ENCODE results near the gene CTBP1. TPM values are rescaled to one million over a fixed set of nuclear protein-coding genes. Genes with fewer than 3 reads are reported as not detected.

CTBP1 gene
- total and polyA plus RNA-seq, 2 donors (not counting 1 experiment from before 2014, with no cell fraction given): 212 to 343 TPM

DNA sequence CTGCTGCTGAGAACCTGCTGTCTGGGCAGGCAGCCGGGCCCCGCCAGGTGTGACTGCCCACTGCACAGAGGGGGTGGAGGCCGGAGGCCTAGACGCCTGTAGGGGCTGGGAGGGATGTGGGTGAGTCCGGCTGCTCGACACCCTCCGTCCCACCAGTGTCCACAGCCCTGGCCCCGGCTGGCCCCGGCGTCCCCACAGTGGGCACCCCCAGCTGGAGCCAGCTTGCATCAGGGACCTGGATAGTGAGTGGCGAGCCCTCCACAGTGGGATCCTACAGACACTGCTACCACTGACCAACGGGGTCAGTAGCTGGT is 41.8 kb downstream of the CTBP1 start:
- no peak for TF ChIP-seq EZH2 (IDR thresholded peaks at IDR 0.05; ENCODE audit: borderline replicate concordance, insufficient read depth, low read depth, low read length, poor library complexity, severe bottlenecking)
- TF ChIP-seq, protein P1, sequence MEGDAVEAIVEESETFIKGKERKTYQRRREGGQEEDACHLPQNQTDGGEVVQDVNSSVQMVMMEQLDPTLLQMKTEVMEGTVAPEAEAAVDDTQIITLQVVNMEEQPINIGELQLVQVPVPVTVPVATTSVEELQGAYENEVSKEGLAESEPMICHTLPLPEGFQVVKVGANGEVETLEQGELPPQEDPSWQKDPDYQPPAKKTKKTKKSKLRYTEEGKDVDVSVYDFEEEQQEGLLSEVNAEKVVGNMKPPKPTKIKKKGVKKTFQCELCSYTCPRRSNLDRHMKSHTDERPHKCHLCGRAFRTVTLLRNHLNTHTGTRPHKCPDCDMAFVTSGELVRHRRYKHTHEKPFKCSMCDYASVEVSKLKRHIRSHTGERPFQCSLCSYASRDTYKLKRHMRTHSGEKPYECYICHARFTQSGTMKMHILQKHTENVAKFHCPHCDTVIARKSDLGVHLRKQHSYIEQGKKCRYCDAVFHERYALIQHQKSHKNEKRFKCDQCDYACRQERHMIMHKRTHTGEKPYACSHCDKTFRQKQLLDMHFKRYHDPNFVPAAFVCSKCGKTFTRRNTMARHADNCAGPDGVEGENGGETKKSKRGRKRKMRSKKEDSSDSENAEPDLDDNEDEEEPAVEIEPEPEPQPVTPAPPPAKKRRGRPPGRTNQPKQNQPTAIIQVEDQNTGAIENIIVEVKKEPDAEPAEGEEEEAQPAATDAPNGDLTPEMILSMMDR (IDR thresholded peaks at IDR 0.05): no peak
- Mint-ChIP-seq H3K27ac (no peak overlapping the region), H3K4me1 (peaks cover 27% of the 10 kb centered on the region), H3K4me3 (no peak overlapping the region), H3K27me3 (no peaks in the 10 kb centered on the region), H3K9me3 (ENCODE audit: insufficient read depth) (no peaks in the 10 kb centered on the region)
- POLR2A ChIA-PET: no interaction called here
- H3K36me3 ChIP-seq (replicated peaks in 1 of 2; ENCODE audit: control extremely low read depth in 1 of 2, control insufficient read depth in 1 of 2, extremely low read depth in 1 of 2, insufficient read depth in 2 of 2, low read length in 1 of 2): peaks cover 0 to 17% of the 10 kb centered on the region in 2 experiments
- 98% methylated on average over 11 of the region's 12 CpGs for WGBS (ENCODE audit: insufficient coverage)
- ATAC-seq (ENCODE audit: low read depth) (no peak), DNase-seq (no peak)
- H2AFZ ChIP-seq (ENCODE audit: insufficient read depth, low read depth, low read length, poor library complexity, severe bottlenecking): no peak overlapping the region
- peaks cover 12 to 29% of the 10 kb centered on the region in 2 donors for H3K4me1 ChIP-seq (ENCODE audit: control insufficient read depth in 2 of 2, insufficient read depth in 2 of 2, low read length in 2 of 2)
- H3K4me2 ChIP-seq (replicated peaks; ENCODE audit: low read depth, low read length, poor library complexity, severe bottlenecking): no peak overlapping the region
- no peak overlapping the region for H3K9ac ChIP-seq (ENCODE audit: low read length)
- H4K20me1 ChIP-seq (ENCODE audit: control insufficient read depth, insufficient read depth, low read length, poor library complexity, severe bottlenecking): peaks cover 10% of the 10 kb centered on the region
- H3K4me3 ChIP-seq (ENCODE audit: control extremely low read depth in 1 of 5, extremely low read depth in 1 of 5, insufficient read depth in 1 of 5, low read depth in 2 of 5, low read length in 4 of 5): no peak overlapping the region
- peaks cover 0 to 4% (median 0%) of the 10 kb centered on the region in 4 experiments for H3K27me3 ChIP-seq (replicated peaks in 1 of 4; ENCODE audit: control extremely low read depth in 1 of 4, control insufficient read depth in 3 of 4, insufficient read depth in 4 of 4, low read length in 3 of 4)
- H3K79me2 ChIP-seq (ENCODE audit: control insufficient read depth, insufficient read depth, low read length): no peaks in the 10 kb centered on the region
- peaks cover 0 to 14% (median 3%) of the 10 kb centered on the region in 3 donors for H3K9me3 ChIP-seq (ENCODE audit: control extremely low read depth in 1 of 3, control insufficient read depth in 2 of 3, insufficient read depth in 1 of 3, low read length in 2 of 3)
- intact Hi-C loops (cut with micrococcal nuclease): no loop called here
- CTCF ChIA-PET: interaction anchor here (1.9 kb wide), 1 partner anchor 61 kb away, joined by 5 read pairs; no protein-coding TSS in a partner anchor
- no peak overlapping the region for H3K27ac ChIP-seq (ENCODE audit: low read length in 2 of 2)

DNA sequence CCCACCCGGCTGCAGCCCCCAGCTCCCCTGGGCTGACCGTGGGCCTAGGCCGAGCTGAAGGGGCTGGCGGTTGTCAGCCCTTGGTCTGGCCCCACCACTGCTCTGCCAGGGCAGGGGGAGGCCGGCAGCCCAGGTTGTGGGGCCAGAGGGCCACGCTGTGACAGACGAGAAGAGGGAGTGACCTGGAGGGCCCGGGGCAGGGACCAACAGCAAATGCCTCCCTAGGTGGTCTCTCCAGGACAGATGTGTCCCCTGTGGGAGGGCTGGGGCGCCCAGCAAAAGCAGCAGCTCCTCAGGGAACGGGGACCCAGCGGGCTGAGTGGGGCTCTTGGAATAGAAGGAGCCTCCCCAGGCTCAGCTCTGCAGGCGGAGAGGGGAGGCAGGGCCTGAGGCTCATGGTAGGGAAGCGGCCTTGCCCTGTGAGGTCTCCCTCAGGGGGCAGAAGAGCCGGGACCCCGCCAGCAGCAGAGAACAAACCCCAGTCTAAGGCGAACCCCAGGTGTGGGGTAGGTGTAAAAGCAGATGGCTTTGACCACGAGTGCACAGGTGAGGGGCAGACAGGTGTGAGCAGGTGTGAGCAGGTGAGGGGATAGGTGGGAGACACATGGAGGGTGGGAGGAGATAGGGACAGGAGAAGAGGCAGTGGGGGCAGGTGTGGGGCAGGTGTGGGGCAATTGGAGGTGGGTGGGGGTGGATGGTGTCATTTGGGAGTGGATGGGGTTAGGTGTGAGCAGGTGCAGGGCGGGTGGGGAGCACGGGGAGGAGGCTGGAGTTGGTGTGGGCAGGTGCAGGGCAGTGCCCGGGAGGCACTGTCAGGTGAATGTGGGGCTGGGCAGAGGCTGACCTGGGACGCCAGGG is 42.4 kb downstream of the CTBP1 start:
- Histone ChIP-seq H3K36me3 (replicated peaks in 1 of 2; ENCODE audit: control extremely low read depth in 1 of 2, control insufficient read depth in 1 of 2, extremely low read depth in 1 of 2, insufficient read depth in 2 of 2, low read length in 1 of 2) (peaks cover 0 to 11% of the 10 kb centered on the region in 2 experiments), H3K4me1 (ENCODE audit: control insufficient read depth in 2 of 2, insufficient read depth in 2 of 2, low read length in 2 of 2) (peaks cover 18 to 35% of the 10 kb centered on the region in 2 donors), H4K20me1 (ENCODE audit: control insufficient read depth, insufficient read depth, low read length, poor library complexity, severe bottlenecking) (peaks cover 10% of the 10 kb centered on the region), H3K79me2 (ENCODE audit: control insufficient read depth, insufficient read depth, low read length) (no peaks in the 10 kb centered on the region), H3K27ac (ENCODE audit: low read length in 2 of 2) (no peak overlapping the region), H3K4me3 (ENCODE audit: control extremely low read depth in 1 of 5, extremely low read depth in 1 of 5, insufficient read depth in 1 of 5, low read depth in 2 of 5, low read length in 4 of 5) (no peak overlapping the region), H3K27me3 (replicated peaks in 1 of 4; ENCODE audit: control extremely low read depth in 1 of 4, control insufficient read depth in 3 of 4, insufficient read depth in 4 of 4, low read length in 3 of 4) (peaks cover 0 to 4% (median 0%) of the 10 kb centered on the region in 4 experiments), H3K4me2 (replicated peaks; ENCODE audit: low read depth, low read length, poor library complexity, severe bottlenecking) (no peak overlapping the region), H3K9ac (ENCODE audit: low read length) (no peak overlapping the region), H2AFZ (ENCODE audit: insufficient read depth, low read depth, low read length, poor library complexity, severe bottlenecking) (no peak overlapping the region), H3K9me3 (ENCODE audit: control extremely low read depth in 1 of 3, control insufficient read depth in 2 of 3, insufficient read depth in 1 of 3, low read length in 2 of 3) (peaks cover 0 to 14% (median 3%) of the 10 kb centered on the region in 3 donors)
- Mint-ChIP-seq H3K27me3 (no peaks in the 10 kb centered on the region), H3K4me1 (peaks cover 31% of the 10 kb centered on the region), H3K4me3 (no peak overlapping the region), H3K9me3 (ENCODE audit: insufficient read depth) (no peaks in the 10 kb centered on the region), H3K27ac (no peak overlapping the region)
- intact Hi-C loops (cut with micrococcal nuclease): no loop called here
- ATAC-seq (ENCODE audit: low read depth): no peak
- no peak for TF ChIP-seq EZH2 (IDR thresholded peaks at IDR 0.05; ENCODE audit: borderline replicate concordance, insufficient read depth, low read depth, low read length, poor library complexity, severe bottlenecking)
- TF ChIP-seq, protein P1 (IDR thresholded peaks at IDR 0.05): no peak
- CTCF ChIA-PET: no interaction called here
- DNase-seq: no peak
- 97% methylated on average over 19 of the region's 21 CpGs for WGBS (ENCODE audit: insufficient coverage)
- POLR2A ChIA-PET: interaction anchor here (0.6 kb wide), 1 partner anchor 1482 kb away, joined by 3 read pairs; no protein-coding TSS in a partner anchor
